Lower leg skin (tissue), 3 donors: ENCODE data around the gene PGP.

Experiments
- CTCF ChIP-seq, 3 donors: fragments of 450-650 bp; IDR thresholded peaks; one replicate each; pipeline ENCODE4 v1.5.1; 2016; ENCODE audit warnings: antibody characterized with exemption in 3 of 3, mild to moderate bottlenecking in 3 of 3, moderate library complexity in 2 of 3
- POLR2A ChIP-seq, 2 donors: fragments of 450-650 bp; IDR thresholded peaks; one replicate each; pipeline ENCODE4 v1.6.1; 2016 to 2017; ENCODE audit warnings: antibody characterized with exemption in 2 of 2, mild to moderate bottlenecking in 1 of 2, moderate library complexity in 1 of 2

DNA sequence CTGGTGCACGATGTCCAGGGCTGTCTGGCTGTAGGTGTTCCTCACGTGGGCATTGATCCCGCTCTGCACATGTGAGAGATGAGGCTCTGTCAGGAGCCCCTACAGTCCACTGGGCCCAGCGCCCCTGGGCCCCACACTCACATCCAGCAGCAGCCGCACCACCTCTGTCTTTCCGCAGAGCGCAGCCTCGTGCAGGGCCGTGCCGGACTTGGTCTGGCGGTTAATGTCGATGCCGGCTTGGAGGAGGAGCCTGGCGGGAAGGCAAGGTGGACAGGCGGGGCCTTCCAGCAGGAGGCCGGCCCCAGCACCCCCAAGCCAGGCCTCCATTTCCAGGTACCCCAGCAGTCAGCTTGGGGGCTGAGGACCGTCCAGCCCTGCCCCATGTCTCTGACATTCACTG lies 27.4 kb downstream of the PGP start:
- TF ChIP-seq CTCF (IDR thresholded peaks at IDR 0.05): no peak
- TF ChIP-seq POLR2A (IDR thresholded peaks at IDR 0.05): no peak
